ENCODE data around the gene OSBPL5.

Gene OSBPL5

DNA sequence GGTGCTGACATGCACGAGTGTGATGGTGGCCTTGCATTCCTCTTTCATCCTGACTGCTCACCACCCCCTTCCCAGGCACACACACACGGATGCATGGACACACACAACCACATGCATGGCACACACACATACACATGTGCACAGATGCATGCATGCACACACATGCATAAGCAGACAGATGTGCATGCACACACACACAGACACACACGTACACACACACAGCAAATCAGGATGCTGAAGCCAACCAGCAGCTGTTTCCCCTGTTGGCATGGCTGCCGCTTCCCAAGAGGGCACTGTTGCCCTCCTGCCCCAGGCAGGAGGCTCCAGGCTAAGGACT lies 15.3 kb downstream of the OSBPL5 start:
- no peak for TF ChIP-seq CTCF (IDR thresholded peaks at IDR 0.05; ENCODE audit: extremely low read depth, insufficient read depth, missing control alignments)
- in situ Hi-C loops (cut with MboI; ENCODE audit: low pct_unique_long_range_greater_than_20kb, low sequenced_read_pairs, unreplicated experiment), result no loop called here
- DNase-seq (ENCODE audit: low spot score), result no peak

DNA sequence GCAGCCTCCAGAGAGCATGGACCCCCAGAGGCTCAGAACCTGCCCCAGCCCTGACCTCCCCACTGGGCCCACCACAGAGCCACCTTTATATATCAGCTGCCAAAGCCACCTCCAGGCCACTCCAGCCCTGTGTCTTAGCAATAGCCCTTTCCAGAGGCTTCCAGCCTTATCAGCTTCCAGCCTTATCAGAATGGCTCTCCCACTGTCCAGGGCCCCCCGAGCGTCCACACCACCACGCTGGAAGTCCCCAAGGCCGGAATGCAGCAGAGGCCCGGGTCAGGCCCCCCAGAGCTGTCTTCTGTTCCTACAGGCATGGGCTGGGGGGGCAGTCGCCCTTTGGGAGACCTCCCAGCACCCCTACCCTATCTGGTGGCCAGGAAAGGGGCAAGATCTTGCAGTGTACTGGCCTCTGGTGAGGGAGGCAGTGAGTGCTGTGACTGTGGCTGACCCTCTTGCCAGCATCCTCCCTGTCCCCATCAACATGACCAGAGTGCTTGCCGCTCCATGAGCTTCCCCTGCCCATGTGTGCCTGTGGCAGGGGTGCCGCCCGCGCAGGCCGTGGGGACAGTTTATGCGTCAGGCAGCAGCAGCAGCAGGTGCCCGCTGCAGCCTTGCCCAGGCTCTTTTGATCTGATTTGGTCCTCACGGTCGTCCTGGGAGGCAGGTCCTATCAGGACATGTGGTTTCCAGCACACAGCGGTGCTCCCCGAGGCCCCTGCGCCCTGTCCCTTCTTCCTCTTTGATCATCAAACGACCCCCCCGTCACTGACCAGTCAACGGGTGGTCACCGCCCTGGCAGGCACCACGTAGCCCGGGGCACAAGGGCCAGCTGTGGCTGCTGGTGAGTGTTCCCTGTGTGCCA lies 15.9 kb downstream of the OSBPL5 start:
- in situ Hi-C loops (cut with MboI; ENCODE audit: low pct_unique_long_range_greater_than_20kb, low sequenced_read_pairs, unreplicated experiment), result no loop called here
- no peak for DNase-seq (ENCODE audit: low spot score)

DNA sequence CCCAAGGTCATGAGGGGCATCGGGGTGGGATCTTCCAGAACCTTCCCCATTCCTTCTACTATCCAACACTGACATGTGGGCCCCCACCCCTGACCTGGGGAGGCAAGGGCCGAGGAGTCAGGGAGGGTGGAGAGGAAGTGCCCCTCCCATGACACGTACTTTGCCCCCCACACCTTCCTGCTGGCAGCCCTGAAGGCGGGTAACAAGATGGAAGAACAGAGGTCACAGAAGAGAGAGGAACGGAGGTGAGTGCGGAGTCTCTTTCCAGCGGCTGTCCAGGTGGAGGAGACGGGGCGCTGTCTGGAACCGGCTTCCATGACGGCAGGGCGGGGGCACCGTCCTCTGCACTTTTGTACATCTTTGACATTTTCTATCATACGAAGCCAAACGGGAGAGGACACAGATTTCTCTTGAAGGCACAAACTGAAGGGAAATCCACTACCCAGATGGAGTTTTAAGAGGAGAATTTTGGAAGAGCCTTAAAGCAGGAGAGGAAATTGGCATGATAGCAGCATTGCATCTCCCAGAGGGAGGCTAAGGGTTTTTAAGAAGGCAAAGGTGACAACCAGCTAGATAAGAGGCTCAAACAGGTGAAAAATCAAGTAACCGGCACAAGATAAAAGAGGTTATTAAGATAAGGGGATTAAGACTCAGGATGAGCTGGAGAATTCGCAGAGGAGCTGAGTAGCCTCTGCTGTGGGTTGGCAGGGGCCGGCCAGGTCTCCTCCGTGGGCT lies 16.7 kb downstream of the OSBPL5 start:
- DNase-seq (ENCODE audit: low spot score), result no peak
- in situ Hi-C loops (cut with MboI; ENCODE audit: low pct_unique_long_range_greater_than_20kb, low sequenced_read_pairs, unreplicated experiment), result no loop called here
- no peak for TF ChIP-seq CTCF (IDR thresholded peaks at IDR 0.05; ENCODE audit: extremely low read depth, insufficient read depth, missing control alignments)

More for the DNA sequence above, 15.9 kb downstream of the OSBPL5 start:
- TF ChIP-seq CTCF (IDR thresholded peaks at IDR 0.05; ENCODE audit: extremely low read depth, insufficient read depth, missing control alignments), result no peak

- TF ChIP-seq CTCF (IDR thresholded peaks at IDR 0.05; ENCODE audit: extremely low read depth, insufficient read depth, missing control alignments), result no peak
- DNase-seq (ENCODE audit: low spot score), result no peak
- in situ Hi-C loops (cut with MboI; ENCODE audit: low pct_unique_long_range_greater_than_20kb, low sequenced_read_pairs, unreplicated experiment), result no loop called here
Measured at GRCh38 chr11:3147626-3148025, 17.5 kb downstream of the OSBPL5 start.

DNA sequence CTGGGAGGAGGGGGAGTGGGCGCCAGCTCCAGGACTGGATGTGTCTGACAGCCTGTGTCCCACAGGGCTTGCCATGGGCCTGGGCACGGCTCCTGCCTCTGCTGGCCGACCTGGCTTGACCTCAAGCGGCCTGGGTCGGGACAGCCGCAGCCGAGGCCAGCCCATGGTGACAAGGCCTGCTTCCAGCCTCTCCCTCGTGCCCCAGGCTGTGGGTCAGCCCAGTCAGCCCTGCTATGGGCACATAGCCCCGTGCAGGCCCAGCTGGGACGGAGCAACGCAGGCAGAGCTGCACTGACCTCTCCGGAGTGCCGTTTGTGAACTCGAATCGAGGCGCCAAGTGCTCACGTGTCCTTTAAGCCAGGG lies 17.9 kb downstream of the OSBPL5 start:
- in situ Hi-C loops (cut with MboI; ENCODE audit: low pct_unique_long_range_greater_than_20kb, low sequenced_read_pairs, unreplicated experiment), result no loop called here
- DNase-seq (ENCODE audit: low spot score), result no peak
- TF ChIP-seq CTCF (IDR thresholded peaks at IDR 0.05; ENCODE audit: extremely low read depth, insufficient read depth, missing control alignments), result no peak

- in situ Hi-C loops (cut with MboI; ENCODE audit: low pct_unique_long_range_greater_than_20kb, low sequenced_read_pairs, unreplicated experiment), result no loop called here
- DNase-seq (ENCODE audit: low spot score), result no peak
- no peak for TF ChIP-seq CTCF (IDR thresholded peaks at IDR 0.05; ENCODE audit: extremely low read depth, insufficient read depth, missing control alignments)
Measured at GRCh38 chr11:3146612-3147256, 18.4 kb downstream of the OSBPL5 start.

Data from GM13977 (cell line).